ENCODE measurements around the gene DENND5A.

GRCh38 chr11:9251311-9251710 lies 13.8 kb downstream of the DENND5A start:
- TF ChIP-seq CTCF (IDR thresholded peaks at IDR 0.05) (no peak), POLR2A (IDR thresholded peaks at IDR 0.05) (no peak)
